NCI-H146 (cell line): ENCODE data around the gene ETFA.

ENCODE experiments used
- DNase-seq: peaks from one replicate; lab custom pipeline; 2025; lab: John Stamatoyannopoulos, UW

Gene ETFA

DNA sequence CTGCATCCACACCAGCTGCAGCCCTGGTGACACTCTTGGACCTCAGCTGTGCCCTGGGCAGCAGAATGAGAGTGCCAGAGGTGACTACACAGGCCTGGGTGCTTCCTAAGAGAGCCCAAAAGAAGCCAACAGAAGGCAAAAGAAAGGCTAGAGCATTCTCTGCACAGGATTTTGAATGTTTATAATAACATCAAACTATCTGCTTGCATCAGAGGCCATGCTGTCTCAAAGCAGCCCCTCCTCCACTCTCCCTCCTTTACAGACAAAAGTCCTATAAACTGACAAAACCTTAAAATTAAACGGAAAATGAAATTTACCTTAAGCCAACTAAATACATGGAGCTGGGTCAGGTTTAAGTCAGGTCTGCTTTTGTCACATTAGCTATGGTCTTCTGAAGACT lies 95.6 kb downstream of the ETFA start:
- no peak for DNase-seq

DNA sequence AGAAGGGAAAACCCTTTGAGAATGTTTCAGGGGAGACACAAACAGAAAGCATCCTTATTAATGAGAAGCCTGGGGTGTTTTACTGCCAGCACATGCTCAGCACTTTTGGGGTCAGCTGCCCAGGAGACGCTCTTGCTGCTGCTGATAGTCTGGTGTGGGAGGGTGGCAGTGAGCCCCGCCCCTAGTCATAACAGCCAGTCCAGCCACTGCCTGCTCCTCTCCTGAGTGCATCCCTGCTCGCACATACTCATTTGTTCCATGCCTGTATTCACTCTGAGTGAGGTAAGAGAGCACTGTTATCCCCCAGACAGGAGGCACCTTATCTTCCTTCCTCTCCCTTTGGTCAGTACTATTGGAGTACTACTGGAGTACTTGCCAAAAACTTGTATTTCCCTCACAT lies 101.3 kb downstream of the ETFA start:
- DNase-seq = no peak

DNA sequence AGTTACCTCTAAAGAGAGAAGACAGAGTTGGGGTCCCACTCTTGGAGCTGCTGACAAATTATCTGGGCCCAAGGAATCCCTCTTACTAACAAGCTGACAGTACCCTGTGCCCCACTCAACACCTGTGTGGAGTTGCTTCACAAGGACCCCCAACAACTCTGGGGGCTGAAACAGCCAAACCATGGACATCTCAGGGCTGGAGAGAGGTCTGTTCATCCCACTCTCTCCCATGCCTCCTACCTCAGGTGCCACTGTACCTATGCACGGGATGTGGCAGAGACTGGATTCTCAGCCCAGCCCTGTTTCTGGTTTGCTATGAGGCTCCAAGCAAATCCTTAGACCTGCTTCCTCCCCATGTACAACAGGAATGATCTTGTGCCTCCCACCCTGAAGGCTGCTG lies 101.7 kb downstream of the ETFA start:
- DNase-seq = no peak

DNA sequence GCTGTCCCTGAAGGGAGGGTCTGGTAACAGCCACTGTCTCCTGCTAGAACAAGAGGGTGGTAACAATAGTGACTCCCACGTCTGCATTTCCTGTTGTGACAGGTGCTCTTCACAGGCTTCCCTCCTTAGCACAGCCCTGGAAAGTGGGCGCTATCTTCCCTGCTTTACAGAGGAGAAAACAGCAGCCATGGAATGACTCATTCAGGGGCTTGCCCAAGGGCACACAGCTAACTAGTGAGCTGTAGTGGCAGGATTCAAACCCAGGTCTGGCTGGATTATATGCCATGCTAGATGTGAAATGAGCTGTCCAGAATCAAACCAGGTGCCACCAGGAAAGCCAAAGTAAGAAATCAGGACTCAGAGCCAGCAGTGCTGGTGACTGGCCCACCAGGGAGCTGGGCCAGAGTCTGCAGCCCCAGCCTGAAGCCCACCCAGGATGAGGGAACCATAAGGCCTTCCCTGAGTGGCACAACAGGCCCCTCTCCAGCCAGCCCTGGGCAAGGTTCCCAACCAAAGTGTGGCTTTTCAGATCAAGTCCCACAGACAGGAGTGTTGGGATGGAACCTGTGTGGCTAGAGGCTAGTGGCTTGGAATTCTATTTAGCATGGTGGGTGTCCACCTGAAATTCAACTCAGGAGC lies 102.4 kb downstream of the ETFA start:
- DNase-seq = peak; percentile 14

DNA sequence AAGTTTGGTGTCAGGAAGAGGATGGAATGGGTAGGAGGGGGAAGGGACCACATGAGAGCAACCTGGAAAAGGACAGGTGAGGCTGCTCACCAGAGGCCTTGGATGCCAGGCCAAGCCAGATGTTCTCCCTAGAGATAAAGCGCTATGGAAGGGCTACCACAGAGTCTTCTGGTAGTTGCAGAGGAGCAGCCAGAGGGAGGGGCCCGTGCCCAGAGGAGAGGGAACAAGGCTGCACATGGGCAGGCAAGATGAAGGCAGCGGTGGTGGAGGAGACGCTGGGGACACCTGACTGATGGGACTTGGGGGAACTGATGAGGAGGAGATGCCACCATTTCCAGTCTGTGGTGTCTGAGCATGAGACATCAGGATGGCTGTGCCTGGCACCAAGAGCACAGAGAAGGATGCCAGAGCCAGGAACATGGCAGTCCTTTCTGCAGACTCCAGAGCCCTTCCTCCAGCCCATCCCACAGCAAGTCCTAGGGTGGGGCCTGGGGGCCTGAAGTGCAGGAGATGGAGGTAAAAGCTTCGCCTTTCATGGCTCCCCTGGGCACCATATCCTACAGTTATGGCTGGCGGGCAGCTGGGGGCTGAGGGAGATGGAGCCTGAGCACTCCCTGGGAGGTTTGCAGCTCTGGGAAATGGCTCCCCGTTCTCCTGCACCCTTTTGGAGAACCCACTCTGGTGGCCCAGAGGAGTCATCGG lies 103.0 kb downstream of the ETFA start:
- DNase-seq = no peak

DNA sequence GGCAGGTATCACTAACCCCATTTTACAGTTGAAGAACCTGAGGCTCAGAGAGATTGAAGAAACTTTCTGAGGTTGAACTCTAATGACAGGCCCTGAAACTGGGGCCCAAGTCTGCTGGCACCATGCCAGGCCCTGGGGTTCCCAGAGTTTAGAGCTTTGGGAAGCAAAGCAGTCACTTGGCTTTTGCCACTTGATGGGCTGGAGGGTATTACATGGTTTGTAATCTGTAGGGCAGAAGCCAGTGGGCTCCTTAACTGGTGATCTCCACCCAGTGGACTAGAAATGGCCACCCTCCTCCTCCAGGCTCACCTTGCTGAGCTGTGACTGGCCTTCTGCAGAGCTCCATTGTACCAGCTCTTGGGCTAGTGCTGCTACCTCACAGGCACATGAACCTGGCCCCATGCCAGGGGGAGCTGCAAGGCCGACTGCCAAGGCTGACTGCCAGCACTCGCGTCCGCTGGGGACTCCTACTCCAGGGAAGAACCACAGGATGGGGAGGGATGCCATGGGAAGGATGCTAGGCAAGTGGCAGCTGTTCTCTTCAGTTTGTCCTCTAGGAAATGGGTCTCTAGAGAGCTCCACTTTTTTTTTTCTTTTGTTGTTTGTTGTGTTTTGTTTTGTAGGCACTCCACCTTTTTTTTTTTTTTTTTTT lies 104.8 kb downstream of the ETFA start:
- peak; percentile 7 for DNase-seq

DNA sequence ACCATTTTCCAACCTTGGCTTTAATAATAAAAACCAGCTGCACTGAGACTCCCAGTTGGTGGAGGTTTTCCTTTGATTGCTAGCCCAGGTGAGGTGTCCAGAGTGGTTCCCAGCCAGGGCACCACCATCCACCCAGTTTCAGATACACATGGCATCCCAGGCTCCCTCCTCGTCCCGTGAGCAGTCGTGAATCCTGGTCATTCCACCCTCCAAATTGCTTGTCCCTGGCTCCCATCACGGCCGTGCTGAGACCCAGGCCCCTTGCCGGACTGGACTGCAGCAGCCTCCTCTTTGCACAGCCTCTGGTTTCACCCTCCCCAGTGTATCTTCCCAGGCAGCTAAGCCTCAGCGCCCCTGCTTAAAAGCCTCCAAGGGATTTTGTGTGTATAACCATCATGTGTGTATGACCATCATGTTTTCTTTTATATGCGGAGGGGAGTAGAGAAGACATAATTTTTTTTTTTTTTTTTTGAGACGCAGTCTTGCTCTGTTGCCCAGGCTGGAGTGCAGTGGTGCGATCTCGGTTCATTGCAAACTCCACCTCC lies 106.3 kb downstream of the ETFA start:
- DNase-seq = no peak

DNA sequence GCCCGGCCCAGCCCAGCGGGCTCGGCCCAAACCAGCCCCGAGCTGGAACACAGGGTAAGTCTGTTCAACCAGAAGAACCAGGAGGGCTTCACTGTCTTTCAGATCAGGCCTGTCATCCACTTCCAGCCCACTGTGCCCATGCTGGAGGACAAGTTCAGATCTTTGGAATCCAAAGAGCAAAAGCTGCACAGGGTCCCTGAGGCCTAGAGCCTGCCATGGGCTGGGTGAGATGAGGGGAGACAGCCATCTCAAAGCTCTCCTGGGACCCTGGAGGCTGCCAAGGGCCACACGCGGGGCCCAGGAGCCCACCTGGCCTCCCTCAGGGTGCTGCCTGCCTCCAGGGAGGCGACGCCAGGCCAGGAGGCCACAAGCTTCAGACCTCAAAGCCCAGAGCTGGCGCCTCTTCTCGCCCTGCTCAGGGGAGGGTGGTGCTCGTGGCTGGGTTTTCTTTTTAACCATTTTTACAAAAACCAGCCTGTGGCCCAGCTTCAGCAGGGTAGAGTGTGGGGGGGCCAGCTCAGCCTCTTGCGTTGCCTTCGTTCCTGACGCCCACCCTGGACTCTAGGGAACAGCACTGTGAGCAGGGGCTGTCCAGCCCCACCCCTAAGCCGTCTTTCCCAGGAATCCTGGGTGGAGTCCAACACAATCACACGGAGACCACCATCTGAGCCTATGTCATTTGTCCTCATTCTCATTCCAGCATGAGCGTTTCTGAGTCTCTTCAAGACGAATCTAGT lies 107.0 kb downstream of the ETFA start:
- DNase-seq = no peak

DNA sequence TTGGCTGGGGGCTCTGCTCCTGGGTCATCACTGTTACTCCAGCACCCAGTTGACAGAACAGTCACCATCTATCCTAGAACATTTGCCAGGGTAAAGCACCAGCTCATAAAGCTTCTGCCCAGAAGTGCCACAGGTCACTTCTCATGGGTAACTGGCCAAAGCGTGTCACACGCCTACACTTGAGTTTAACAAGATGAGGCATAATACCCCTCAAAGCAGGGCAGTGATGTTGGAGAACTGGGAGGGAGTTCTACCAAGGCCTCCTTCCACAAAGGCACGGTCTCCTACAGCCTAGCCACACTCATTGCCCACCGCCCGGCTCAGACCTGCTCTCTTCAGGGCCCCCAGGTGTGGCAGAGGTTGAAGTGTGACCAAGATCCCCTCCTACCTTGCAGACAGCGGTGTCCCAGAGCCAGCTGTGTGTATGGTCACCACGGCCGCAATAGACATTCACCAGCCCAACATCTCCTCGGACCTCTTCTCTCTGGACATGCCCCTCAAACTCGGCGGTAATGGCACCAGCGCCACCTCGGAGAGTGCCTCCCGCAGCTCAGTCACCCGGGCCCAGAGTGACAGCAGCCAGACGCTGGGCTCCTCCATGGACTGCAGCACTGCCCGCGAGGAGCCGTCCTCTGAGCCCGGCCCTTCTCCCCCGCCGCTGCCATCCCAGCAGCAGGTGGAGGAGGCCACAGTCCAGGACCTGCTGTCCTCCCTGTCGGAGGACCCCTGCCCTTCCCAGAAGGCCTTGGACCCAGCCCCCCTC lies 107.7 kb downstream of the ETFA start:
- no peak for DNase-seq

DNA sequence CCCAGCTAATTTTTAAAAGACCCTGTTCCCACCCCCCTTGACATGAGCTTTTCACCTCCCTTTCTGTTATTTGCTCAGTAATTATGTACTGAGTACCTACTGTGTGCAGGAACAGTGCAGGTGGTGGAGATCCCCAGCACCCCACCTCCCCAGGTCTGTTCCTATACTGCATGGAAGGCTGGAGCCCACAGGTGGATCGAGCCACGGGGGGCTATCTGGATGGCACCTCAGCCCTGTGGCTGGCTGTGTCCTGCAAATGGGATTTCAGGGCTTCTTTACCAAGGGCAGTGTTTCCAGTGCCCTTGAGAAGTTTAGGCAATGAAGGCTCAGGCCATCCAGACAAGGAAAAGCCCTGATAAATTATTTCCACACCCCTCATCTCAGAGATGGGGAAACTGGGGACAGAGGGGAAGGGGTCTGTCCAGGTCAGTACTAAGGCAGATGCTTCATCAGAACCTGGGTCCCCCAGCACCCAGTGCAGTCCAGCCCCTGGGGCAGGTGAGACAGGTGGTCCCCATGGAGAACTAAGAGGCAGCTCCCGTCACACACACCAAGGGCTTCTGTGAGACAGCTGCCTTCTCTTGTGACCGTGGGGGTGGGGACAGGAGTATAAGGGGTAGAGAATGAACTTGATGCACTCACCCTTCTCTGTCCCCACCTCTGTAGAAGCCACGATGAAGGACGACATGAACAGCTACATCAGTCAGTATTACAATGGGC lies 109.6 kb downstream of the ETFA start:
- DNase-seq = no peak

DNA sequence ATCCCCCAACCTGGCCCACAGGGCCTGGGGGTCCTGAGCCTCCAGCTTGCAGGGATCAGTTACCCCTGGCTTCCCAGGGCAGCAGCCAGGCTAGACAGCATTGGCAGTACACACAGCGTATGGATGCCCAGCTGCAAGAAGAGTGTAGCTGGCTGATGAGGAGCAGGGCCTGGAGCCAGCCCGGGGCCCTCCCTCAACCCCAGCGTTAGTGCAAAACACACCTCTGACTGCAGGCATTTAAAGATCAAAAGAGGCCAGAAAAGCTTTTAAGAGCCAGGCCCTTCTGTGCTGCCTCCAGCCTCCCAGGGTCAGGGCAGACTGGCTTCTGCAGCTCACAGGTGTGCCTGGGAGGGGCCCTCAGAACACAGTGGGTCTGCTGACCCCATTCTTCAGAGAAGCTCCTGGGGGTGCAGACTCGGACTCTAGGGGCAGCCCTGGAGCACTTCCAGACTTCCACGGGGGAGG lies 110.6 kb downstream of the ETFA start:
- DNase-seq = no peak

DNA sequence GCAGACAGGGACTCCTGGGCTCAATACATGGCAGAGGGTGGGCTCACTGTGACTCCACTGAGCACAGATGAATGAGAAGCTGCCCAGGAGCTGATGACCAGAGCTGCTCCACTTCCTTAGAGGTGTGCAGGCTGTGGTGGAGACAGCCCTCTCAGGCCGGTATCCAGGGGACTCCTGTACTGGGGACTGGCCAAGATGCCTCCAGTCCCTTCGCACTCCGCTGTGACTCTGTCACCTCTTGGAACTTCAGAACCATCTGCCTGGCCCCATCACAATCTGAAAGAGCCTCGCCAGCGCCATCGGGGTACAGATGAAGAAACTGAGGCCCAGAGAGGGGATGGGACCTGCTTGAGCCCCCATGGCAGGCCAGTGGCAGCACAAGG lies 111.2 kb downstream of the ETFA start:
- no peak for DNase-seq

DNA sequence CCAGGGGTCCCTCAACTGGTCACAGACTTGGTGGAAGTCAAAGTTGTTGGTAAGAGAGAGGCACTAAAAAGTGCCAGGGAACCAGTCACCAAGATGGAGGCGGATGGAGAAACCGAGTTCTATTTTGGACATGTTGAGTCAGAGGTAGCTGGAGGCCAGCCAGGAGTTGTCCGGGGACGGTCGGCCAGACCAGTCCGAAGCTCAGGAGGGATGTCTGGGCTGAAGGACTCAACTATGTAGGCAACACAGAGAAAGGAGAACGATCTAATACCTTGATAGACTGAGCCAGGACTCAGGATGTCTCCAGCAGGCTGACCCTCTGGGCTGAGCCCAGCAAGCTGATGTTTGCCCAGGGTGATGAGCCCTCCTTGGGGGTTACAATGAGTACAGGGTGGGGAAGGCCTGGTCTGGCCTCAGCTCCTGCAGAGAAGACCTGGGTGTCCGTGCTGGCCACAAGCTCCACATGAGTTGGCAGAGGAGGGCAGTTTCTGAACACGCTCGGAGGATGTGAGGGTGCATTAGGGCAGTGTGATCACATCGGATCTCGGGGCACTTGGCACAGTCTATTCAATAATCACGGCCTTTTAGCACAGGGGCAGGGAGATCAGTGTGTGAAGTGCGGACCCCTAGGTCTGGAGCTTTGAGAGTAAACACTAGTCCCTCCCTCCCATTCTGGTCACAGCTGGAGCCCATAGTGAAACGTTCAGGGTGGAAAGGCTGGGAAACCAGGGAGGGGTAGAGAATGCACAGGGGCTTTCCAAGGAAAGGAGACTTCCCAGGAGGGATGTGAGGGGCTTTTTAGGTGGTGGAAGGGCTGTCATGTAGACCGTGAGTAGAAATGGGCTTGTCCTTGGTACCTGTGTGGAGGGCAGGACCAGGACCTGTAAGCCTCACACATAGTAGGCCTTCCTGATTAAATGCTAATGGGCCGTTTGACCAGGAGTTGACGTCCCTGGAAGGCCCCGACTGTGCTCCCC lies 111.9 kb downstream of the ETFA start:
- DNase-seq = no peak

DNA sequence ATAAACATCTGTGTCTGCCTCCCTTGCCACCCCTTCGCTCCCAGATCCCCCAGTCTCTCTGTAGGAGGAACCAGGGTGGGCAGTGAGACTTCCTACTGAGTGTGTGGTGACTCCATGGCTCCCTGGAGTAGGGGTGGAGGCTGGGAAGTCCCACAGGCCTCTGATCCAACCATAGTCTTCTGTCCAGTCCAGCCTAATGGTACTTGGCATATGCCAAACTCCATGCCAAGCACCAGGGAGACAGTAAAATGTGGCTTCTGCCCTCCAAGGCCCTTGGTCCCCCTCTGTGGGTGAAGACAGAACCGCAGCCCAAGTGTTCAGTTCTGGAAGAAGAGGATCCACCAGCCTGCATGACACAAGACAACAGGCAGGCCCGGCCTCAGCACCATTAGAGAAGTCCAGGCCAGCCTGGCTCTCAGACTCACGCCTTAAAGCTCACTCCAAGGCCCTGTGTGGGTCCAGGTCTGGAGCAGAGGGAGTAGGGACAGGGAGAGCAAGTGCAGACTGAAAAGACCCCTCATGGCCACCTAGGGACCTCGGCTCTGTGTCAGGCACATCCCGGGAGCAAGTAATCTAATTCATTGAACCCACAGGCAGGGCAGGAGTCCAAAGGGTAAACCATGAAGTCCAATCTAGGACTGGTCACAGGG lies 112.7 kb downstream of the ETFA start:
- no peak for DNase-seq

DNA sequence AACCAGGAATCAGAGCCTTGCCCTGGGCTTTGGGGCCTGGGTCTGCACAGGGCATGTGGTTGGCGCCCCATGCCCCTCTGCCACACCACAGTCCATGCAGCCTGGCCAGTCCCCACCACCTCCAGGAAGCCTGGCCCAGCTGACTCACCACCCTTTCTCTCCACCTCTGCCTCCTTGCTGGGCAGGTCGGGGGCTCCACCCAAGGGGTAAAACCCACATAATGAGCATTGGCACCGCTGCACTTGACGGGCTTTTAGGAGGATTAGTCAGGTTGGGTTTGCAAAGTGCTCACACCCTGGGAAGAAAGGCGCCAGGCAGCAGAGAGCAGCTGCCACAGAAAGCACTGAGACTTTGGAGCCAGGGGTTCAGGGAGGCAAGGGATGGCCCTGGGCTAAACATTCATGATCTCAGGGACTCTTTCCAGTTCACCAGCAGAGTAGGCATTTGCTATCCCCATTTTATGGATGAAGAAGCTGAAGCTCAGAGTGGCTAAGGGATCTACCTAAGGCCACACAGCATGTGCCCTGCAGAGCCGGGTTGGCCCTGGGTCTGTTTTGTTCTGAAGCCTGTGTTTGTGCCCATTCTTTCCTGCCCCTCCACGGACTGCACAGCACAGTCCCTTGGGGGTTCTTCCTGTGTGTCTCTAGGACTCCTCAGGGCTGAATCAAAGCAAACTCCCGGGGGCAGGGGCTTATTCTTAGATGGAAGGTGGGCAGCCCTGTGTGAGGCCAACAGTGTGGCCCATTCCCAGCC lies 113.4 kb downstream of the ETFA start:
- DNase-seq = no peak

DNA sequence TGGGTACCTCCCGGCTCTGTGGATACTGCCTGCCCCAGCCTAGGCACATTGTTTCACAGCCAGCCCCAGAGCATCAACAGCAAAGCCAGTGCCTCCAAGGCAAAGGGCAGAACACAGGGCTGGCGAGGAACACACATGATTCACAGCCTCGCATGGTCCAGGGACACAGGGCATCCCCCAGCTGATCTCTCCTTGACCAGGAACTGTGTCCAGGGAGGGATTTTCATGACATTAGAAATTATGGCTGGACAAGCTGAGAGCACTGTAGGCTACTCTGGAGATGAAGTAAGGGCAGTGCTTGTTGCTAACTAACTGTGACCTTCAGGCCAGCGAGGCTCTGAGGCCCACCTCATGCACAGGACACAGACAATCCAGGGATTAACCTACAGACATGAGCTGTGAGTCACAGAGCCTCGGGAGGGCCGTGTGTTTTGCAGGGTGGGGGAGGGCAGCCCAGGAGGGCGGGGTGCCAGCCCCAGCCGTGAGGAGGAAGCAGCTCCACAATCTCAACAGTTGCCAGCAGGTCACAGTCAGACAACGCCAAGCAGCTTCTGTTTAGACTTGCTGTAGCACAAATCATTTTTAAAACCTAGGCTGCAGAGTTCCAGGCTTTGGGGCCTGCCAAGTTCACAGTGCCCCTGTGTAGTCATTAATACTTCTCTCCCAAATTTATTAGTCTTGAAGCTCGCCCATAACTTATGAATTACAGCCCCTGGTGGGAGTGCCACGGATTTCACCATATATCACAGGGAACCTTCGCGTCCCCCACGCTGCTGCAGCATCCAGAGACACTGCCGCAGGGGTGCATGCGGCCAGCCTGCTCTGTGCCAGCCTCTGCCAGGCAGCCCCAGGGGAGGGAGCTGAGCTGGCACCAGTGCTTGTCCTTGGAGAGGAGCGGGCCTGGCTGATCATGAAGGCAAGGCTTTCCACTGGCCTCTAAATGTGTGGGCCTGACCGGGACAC lies 114.7 kb downstream of the ETFA start:
- no peak for DNase-seq

DNA sequence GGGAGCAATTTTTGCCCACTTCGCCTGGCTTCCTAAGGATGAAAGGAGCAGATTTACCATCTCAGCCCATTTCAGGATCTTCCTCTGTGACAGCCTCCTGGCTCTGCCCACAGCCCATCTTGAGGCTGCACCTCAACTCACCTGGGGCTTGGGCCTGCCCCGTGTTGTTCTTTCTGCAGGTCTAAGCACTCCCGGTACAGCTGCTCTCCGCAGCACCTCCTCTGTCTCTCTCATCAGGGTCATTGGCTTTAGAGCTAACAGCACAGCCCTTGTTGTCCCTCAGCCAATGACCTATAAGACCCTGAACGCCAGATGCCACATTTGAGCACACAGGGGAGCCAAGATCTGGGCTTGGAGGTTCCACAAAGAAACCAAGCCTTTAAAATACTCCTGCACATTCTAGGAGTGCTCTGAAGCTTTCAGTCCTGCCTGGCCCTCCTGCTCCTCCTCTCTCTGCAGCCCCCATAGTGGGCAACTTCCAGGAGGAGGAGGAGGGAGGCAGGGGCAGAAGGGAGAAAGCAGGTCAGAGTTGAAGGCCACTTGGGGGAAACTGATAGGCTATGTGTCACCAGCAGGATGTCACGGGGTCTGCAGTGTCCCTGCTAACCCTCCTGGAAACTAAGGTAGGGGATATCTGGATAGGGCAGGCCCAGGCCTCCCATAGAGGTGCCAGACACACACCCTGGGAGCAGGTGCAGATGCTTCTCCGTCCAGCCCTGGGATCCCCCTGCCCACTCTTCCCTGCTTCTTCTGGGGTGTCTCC lies 115.6 kb downstream of the ETFA start:
- no peak for DNase-seq
